MCF 10A (cell line): ENCODE data around the gene LYL1. TPM values are rescaled to one million over a fixed set of nuclear protein-coding genes. Genes with fewer than 3 reads are reported as not detected.

ENCODE experiments used
- BruUV-seq: library from RNA; stranded (reverse); fragments of 400-500 nt; replicated peaks from 2 replicates; lab custom pipeline; 2021; lab: Mats Ljungman, UMichigan
- CTCF ChIA-PET: fragments of 300-600 bp; sonication (Branson Sonifier 250); formaldehyde crosslinking; extraction: SDS; loops from one replicate; lab custom pipeline; 2021; ENCODE audit warnings: antibody characterized with exemption, inconsistent platforms; lab: Yijun Ruan, JAX
- POLR2A ChIA-PET: fragments of 300-600, 350-650 bp; sonication (Branson Sonifier 250); formaldehyde crosslinking; extraction: SDS; loops from one replicate; lab custom pipeline; 2020; ENCODE audit warnings: antibody characterized with exemption, inconsistent platforms; lab: Yijun Ruan, JAX
- DNase-seq: peaks from one replicate; pipeline ENCODE4 v3.0.0-alpha.2; 2018; ENCODE audit not compliant: unreplicated experiment
- H3K27ac Mint-ChIP-seq: one replicate; pipeline ENCODE4 v1.8.0; 2022; ENCODE audit warnings: mild to moderate bottlenecking, low read depth, mixed read lengths; ENCODE audit not compliant: unreplicated experiment
- H3K27me3 Mint-ChIP-seq: one replicate; pipeline ENCODE4 v1.8.0; 2022; ENCODE audit warnings: mixed read lengths; ENCODE audit not compliant: insufficient read depth, unreplicated experiment
- H3K36me3 Mint-ChIP-seq: one replicate; pipeline ENCODE4 v1.8.0; 2022; ENCODE audit warnings: mild to moderate bottlenecking, moderate library complexity, mixed read lengths; ENCODE audit not compliant: insufficient read depth, unreplicated experiment
- H3K4me1 Mint-ChIP-seq: one replicate; pipeline ENCODE4 v1.8.0; 2022; ENCODE audit warnings: mixed read lengths; ENCODE audit not compliant: insufficient read depth, unreplicated experiment
- H3K4me3 Mint-ChIP-seq: one replicate; pipeline ENCODE4 v1.8.0; 2022; ENCODE audit warnings: mild to moderate bottlenecking, moderate library complexity, mixed read lengths; ENCODE audit not compliant: unreplicated experiment
- H3K9me3 Mint-ChIP-seq: one replicate; pipeline ENCODE4 v1.8.0; 2022; ENCODE audit warnings: mixed read lengths; ENCODE audit not compliant: unreplicated experiment
- intact Hi-C: fragments of 100-400 bp; cut with micrococcal nuclease; formaldehyde crosslinking; loops from 2 replicates; pipeline ENCODE4 v1.14.1; 2022
- total RNA-seq: library from RNA; stranded (reverse); gene quantifications from 2 replicates; pipeline ENCODE4 v1.2.3, GENCODE V29; 2022
- TF ChIP-seq, protein P1 (sequence below): fragments of 200-600 bp; IDR thresholded peaks from one replicate; pipeline ENCODE4 v1.8.0; 2022; ENCODE audit warnings: antibody characterized with exemption, mild to moderate bottlenecking; ENCODE audit not compliant: unreplicated experiment

LYL1 gene
- total RNA-seq, 1 experiment from 2014 or later = not detected

DNA sequence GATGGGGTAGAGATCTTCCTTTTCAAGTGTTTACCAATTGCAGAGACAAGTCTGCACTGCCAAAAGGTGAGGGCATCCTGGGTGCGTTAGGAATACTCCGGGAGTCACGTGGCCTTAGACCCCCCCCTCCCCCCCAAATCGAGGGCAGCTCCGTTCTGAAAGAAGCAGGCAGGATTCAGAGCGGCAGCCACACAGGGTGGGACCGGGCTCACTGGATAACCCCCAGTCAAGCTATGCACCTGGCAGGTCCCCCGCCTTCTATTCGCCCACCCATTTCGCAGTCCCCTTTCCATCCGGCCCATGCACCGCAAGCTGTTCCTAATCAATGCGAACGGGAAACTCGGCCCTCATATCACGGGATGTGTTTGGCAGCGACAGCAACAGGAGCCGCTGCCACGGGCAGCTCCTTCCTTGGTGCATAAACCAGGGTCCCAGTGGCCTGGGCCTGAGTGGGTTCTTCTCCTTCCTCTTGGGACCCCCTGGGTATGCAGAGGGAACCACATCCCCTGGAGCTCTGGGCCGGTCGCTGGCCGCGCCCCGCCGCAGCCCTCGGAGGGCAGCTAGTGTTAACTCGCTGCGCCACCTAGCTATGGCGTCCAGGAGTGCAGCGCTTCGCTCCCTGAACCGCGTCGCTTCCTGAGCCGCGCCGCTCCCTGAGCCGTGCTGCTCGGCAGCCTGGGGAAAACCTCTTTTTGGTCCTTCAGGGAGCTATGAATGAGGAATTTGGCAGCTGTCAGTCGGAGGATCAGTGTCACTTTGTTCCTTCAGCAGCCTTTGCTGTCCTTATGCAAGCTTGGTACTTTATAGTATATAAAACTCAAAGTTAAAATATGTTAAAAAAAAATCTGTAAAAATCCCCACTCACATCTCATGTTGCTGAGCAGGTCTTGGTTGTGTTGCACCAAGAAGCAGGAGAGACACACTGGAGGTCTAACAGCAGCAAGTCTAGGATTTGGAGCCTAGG, 41.4 kb downstream of the LYL1 start:
- DNase-seq = peak; percentile 81
- intact Hi-C loops = loop anchor here (1.0 to 5.0 kb wide), 4 partner anchors 26 to 83 kb away; no protein-coding TSS in a partner anchor
- Mint-ChIP-seq H3K27me3 (no peaks in the 10 kb centered on the region), H3K36me3 (no peaks in the 10 kb centered on the region), H3K9me3 (no peaks in the 10 kb centered on the region), H3K4me1 (peaks cover 8% of the 10 kb centered on the region), H3K27ac (no peak overlapping the region), H3K4me3 (peak overlapping the region; percentile 58)
- POLR2A ChIA-PET = interaction anchor here (0.6 to 1.4 kb wide), 8 partner anchors 8 to 100 kb away, joined by 3 to 10 read pairs (median 4); no protein-coding TSS in a partner anchor
- TF ChIP-seq, protein P1, sequence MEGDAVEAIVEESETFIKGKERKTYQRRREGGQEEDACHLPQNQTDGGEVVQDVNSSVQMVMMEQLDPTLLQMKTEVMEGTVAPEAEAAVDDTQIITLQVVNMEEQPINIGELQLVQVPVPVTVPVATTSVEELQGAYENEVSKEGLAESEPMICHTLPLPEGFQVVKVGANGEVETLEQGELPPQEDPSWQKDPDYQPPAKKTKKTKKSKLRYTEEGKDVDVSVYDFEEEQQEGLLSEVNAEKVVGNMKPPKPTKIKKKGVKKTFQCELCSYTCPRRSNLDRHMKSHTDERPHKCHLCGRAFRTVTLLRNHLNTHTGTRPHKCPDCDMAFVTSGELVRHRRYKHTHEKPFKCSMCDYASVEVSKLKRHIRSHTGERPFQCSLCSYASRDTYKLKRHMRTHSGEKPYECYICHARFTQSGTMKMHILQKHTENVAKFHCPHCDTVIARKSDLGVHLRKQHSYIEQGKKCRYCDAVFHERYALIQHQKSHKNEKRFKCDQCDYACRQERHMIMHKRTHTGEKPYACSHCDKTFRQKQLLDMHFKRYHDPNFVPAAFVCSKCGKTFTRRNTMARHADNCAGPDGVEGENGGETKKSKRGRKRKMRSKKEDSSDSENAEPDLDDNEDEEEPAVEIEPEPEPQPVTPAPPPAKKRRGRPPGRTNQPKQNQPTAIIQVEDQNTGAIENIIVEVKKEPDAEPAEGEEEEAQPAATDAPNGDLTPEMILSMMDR = peak; percentile 95
- no TSS peak for BruUV-seq
- CTCF ChIA-PET = interaction anchor here (0.6 to 13.3 kb wide), 45 partner anchors 9 to 1428 kb away, joined by 3 to 334 read pairs (median 6); partner anchors contain the start of genes DAND5 and GADD45GIP1

DNA sequence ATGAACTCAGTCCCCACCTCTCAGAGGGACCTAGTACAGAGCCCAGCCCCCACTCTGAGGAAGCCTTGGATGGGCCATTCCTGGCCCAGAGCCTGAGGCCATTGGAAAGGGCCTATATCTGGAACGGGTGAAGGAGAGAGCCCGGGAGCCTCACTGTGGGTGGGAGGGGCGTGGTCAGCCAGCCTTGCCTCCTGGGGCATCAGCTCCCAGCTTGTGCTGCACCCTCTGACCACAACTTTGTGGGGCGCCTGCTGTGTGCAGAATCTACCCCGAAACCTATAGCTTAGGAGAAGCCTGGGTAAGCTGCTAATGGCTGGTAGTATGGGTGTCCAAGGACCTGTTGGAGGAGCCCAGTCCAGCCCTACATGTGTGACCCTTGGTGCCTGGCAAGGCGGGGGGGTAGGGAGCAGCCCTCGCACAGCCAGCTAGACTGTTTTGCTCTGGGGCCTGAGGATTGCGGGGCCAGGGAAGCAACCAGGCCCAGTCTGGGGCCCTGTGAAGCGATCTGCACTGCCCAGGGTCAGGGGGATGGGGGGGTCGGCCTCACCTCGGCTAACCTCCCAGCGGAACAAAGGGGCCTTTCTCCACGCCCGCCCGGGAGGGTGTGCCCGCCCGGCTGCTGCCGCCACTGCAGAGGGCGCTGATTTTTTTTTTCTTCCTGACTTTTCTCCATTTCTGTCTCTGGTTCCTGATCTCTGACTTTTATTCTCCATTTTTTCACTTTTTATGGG, 42.3 kb downstream of the LYL1 start:
- BruUV-seq = no TSS peak
- ChIA-PET CTCF (interaction anchor here (0.9 to 13.3 kb wide), 30 partner anchors 8 to 318 kb away, joined by 3 to 334 read pairs (median 12); partner anchors contain the start of genes DAND5 and GADD45GIP1), POLR2A (interaction anchor here (0.9 to 1.4 kb wide), 8 partner anchors 37 to 127 kb away, joined by 3 to 10 read pairs (median 4); partner anchors contain the start of gene FARSA)
- H3K9me3 Mint-ChIP-seq = no peaks in the 10 kb centered on the region
- H3K4me1 Mint-ChIP-seq = peaks cover 16% of the 10 kb centered on the region
- H3K27me3 Mint-ChIP-seq = no peaks in the 10 kb centered on the region
- no peak for DNase-seq
- intact Hi-C loops = loop anchor here (2.0 to 5.0 kb wide), 2 partner anchors 26 to 38 kb away; no protein-coding TSS in a partner anchor
- no peak overlapping the region for H3K27ac Mint-ChIP-seq
- no peaks in the 10 kb centered on the region for H3K36me3 Mint-ChIP-seq
- TF ChIP-seq, protein P1 = no peak
- no peak overlapping the region for H3K4me3 Mint-ChIP-seq

DNA sequence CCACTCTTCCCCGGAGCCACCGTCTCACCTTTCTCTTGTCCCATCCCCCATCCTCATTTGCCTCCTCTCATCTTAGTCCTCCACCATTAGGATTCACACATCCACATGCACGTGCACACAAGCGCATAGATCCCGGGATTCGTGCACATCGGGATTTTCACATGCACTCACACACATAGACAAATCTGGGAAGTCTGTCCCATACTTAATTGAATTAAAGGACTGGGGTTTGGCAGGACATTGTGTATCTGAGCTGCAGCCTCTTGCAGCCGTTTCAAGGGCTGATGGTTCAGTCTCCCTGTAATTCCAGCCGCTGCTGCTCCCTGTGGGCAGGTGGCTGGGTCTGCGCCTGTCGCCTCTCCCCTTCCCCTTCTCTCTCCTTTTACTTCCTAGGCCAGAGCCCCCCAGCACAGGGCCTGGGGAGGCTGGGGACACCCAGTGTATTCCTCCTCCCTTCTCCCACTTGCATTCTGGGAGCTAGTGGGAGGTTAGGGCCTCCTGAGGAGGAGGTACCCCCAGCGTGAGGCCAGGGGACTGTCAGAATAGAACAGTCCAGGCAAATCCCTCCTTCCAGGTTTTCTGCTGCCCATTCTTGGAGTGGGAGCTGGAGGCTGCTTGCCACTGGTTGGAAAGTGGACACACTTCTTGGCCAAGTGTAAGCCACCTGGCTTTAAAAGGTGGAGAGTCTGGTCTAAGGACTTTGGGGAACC, 43.6 kb downstream of the LYL1 start:
- H3K36me3 Mint-ChIP-seq = no peaks in the 10 kb centered on the region
- TF ChIP-seq, protein P1 = no peak
- ChIA-PET POLR2A (interaction anchor here (1.4 kb wide), 1 partner anchor 46 kb away, joined by 4 read pairs; no protein-coding TSS in a partner anchor), CTCF (interaction anchor here (1.0 to 13.3 kb wide), 9 partner anchors 12 to 94 kb away, joined by 6 to 334 read pairs (median 27); no protein-coding TSS in a partner anchor)
- peaks cover 26% of the 10 kb centered on the region for H3K4me1 Mint-ChIP-seq
- no peak overlapping the region for H3K27ac Mint-ChIP-seq
- DNase-seq = no peak
- BruUV-seq = no TSS peak
- no peaks in the 10 kb centered on the region for H3K9me3 Mint-ChIP-seq
- H3K4me3 Mint-ChIP-seq = no peak overlapping the region
- intact Hi-C loops = no loop called here
- H3K27me3 Mint-ChIP-seq = no peaks in the 10 kb centered on the region
